Activated T-helper 17 cell treated with anti-CD3 and anti-CD28 coated beads, Interleukin-2, amount 50 U/mL, for 72 hours (primary cell): Measurements from ENCODE around the gene TMC1. TPM values are rescaled to one million over a fixed set of nuclear protein-coding genes. Genes with fewer than 3 reads are reported as not detected.
"Not testable (repeated sequence)": the region's sequence is repeated elsewhere in the genome, so short reads cannot be mapped to it uniquely, and the experiment has no call there.

ENCODE experiments used
- ATAC-seq: fragments of 150-1000 bp; cut with Tn5 transposase; replicated peaks from 2 replicates; pipeline ENCODE4 v1.10.0; 2021; ENCODE audit warnings: mild to moderate bottlenecking, moderate library complexity
- H3K27ac Mint-ChIP-seq: one replicate; pipeline ENCODE4 v1.8.0; 2022; ENCODE audit warnings: mixed read lengths
- H3K27me3 Mint-ChIP-seq: one replicate; pipeline ENCODE4 v1.8.0; 2022; ENCODE audit warnings: mixed read lengths
- H3K36me3 Mint-ChIP-seq: one replicate; pipeline ENCODE4 v1.8.0; 2022; ENCODE audit warnings: low read depth, mild to moderate bottlenecking, mixed read lengths
- H3K4me1 Mint-ChIP-seq: one replicate; pipeline ENCODE4 v1.8.0; 2022; ENCODE audit warnings: mixed read lengths
- H3K4me3 Mint-ChIP-seq: one replicate; pipeline ENCODE4 v1.8.0; 2022; ENCODE audit warnings: mild to moderate bottlenecking, mixed read lengths
- H3K9me3 Mint-ChIP-seq: one replicate; pipeline ENCODE4 v1.8.0; 2022; ENCODE audit warnings: mixed read lengths
- total RNA-seq, 2 donors: library from RNA; stranded (reverse); gene quantifications; one replicate each; pipeline ENCODE4 v1.2.3, GENCODE V29; 2022

TMC1 gene
- total RNA-seq, 2 donors from 2014 or later = 0.32 to 0.41 TPM

- Mint-ChIP-seq H3K27ac (no peak overlapping the region), H3K27me3 (peaks cover 3% of the 10 kb centered on the region), H3K4me3 (no peak overlapping the region), H3K9me3 (no peaks in the 10 kb centered on the region), H3K36me3 (no peaks in the 10 kb centered on the region), H3K4me1 (no peaks in the 10 kb centered on the region)
- ATAC-seq = no peak
These were observed 297.0 kb downstream of the TMC1 start for GRCh38 chr9:72818385-72818784.

DNA sequence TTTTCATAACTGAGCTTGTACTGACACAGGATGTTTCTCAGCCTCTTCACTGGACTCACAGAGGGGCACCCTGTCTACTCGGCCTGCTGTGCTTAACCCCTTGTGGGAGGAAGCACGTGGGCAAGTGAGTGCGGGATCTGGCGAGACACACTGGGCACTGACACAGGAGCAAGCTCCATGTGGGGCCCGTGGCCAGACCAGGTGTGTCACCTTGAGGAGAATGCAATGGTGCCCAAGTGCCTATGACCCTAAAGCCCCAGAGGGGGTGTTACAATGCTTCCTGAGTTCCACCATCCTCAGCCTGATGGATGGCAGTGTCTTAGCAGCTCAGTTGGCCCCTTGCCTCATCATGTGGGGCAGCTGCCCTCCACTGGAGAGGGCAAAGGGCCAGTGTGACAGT lies 302.6 kb downstream of the TMC1 start:
- H3K4me1 Mint-ChIP-seq = no peaks in the 10 kb centered on the region
- H3K27ac Mint-ChIP-seq = no peak overlapping the region
- peaks cover 8% of the 10 kb centered on the region for H3K27me3 Mint-ChIP-seq
- H3K36me3 Mint-ChIP-seq = no peaks in the 10 kb centered on the region
- no peaks in the 10 kb centered on the region for H3K9me3 Mint-ChIP-seq
- ATAC-seq = no peak
- H3K4me3 Mint-ChIP-seq = no peak overlapping the region

DNA sequence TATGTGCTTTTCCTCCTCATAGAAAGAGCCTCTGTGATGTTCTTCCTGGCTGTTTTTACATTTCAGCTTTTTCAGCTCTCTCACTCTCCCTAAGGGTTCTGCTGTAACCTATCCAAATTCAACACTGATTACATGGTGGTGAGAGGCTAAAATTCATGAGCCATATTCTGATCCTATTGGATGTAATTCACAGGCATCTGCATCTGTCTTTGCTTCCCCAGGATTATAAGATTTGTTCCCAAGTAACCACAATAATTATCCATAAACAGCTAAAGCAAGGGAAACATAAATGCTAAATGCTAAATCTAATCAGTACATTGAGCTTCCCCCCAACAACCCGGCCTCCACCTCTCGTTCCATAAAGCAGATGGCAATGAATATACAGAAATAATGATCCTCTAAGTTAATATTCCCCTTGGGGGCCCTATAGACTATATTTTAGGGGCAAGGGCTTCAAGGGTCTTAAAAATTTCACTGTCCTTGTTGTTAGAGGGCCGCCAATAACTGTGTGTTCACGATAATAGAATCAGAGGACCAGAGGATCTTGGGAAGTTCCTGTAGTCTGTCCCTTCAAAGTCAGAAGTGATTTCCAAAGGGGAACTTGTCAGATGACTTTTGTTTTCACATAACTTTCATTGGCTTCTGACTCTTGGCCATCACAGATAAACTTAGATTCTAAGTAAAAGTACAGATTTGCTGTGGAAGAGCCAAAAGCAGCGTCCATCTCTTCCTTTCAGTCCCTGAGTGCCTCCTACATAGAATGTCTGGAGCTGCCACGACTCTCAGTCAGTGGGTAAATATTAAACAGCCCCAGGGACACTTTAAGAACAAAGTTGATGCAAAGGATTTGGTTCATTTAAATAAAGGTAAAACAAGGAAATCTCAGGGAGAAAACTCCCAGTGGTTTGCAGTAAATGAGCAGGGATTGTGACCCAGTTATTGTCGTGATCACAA lies 305.9 kb downstream of the TMC1 start:
- H3K27me3 Mint-ChIP-seq = peaks cover 8% of the 10 kb centered on the region
- H3K9me3 Mint-ChIP-seq = no peaks in the 10 kb centered on the region
- H3K36me3 Mint-ChIP-seq = no peaks in the 10 kb centered on the region
- H3K4me3 Mint-ChIP-seq = no peak overlapping the region
- H3K27ac Mint-ChIP-seq = no peak overlapping the region
- no peak for ATAC-seq
- no peaks in the 10 kb centered on the region for H3K4me1 Mint-ChIP-seq

- Mint-ChIP-seq H3K4me3 (no peak overlapping the region), H3K27me3 (peaks cover 8% of the 10 kb centered on the region), H3K36me3 (no peaks in the 10 kb centered on the region), H3K27ac (no peak overlapping the region), H3K4me1 (no peaks in the 10 kb centered on the region), H3K9me3 (no peaks in the 10 kb centered on the region)
- ATAC-seq = peak; percentile 40
These were observed 306.7 kb downstream of the TMC1 start for GRCh38 chr9:72827950-72828731.

- Mint-ChIP-seq H3K36me3 (no peaks in the 10 kb centered on the region), H3K4me1 (no peaks in the 10 kb centered on the region), H3K9me3 (no peaks in the 10 kb centered on the region), H3K27ac (no peak overlapping the region), H3K27me3 (peaks cover 4% of the 10 kb centered on the region), H3K4me3 (no peak overlapping the region)
- no peak for ATAC-seq
These were observed 313.6 kb downstream of the TMC1 start for GRCh38 chr9:72834994-72835393.

DNA sequence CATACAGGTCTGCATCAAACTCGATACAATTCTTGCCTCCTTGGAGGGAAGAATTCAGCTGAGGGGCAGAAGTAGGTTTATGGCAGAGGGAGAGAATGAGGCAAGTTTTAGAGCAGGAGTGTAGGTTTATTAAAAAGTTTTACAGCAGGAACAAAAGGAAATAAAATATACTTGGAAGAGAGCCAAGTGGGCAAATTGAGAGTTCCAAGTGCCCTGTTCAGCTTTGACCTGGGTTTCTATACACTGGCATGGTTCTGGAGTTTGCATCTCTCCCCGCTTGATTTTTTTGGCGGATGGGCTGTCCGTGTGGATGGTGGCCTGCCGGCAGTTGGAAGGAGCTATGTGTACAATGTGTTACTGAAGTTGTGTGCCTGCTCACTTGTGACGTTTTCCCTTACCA lies 315.4 kb downstream of the TMC1 start:
- H3K27me3 Mint-ChIP-seq = peaks cover 4% of the 10 kb centered on the region
- no peak for ATAC-seq
- H3K4me3 Mint-ChIP-seq = no peak overlapping the region
- H3K27ac Mint-ChIP-seq = no peak overlapping the region
- no peaks in the 10 kb centered on the region for H3K36me3 Mint-ChIP-seq
- H3K9me3 Mint-ChIP-seq = no peaks in the 10 kb centered on the region
- H3K4me1 Mint-ChIP-seq = no peaks in the 10 kb centered on the region

- peaks cover 4% of the 10 kb centered on the region for H3K27me3 Mint-ChIP-seq
- H3K4me3 Mint-ChIP-seq = no peak overlapping the region
- no peak for ATAC-seq
- no peaks in the 10 kb centered on the region for H3K4me1 Mint-ChIP-seq
- peaks cover 4% of the 10 kb centered on the region for H3K9me3 Mint-ChIP-seq
- H3K27ac Mint-ChIP-seq = no peak overlapping the region
- no peaks in the 10 kb centered on the region for H3K36me3 Mint-ChIP-seq
These were observed 317.7 kb downstream of the TMC1 start for GRCh38 chr9:72839085-72839484.

GRCh38 chr9:72843520-72844439 lies 322.4 kb downstream of the TMC1 start:
- ATAC-seq = no peak
- peaks cover 19% of the 10 kb centered on the region for H3K9me3 Mint-ChIP-seq
- no peak overlapping the region for H3K4me3 Mint-ChIP-seq
- no peak overlapping the region for H3K27ac Mint-ChIP-seq
- H3K27me3 Mint-ChIP-seq = peaks cover 11% of the 10 kb centered on the region
- no peaks in the 10 kb centered on the region for H3K36me3 Mint-ChIP-seq
- no peaks in the 10 kb centered on the region for H3K4me1 Mint-ChIP-seq

GRCh38 chr9:72844440-72844768 lies 323.0 kb downstream of the TMC1 start:
- H3K36me3 Mint-ChIP-seq = no peaks in the 10 kb centered on the region
- H3K4me3 Mint-ChIP-seq = no peak overlapping the region
- ATAC-seq = no peak
- H3K9me3 Mint-ChIP-seq = peaks cover 19% of the 10 kb centered on the region
- peaks cover 8% of the 10 kb centered on the region for H3K27me3 Mint-ChIP-seq
- H3K27ac Mint-ChIP-seq = no peak overlapping the region
- no peaks in the 10 kb centered on the region for H3K4me1 Mint-ChIP-seq

DNA sequence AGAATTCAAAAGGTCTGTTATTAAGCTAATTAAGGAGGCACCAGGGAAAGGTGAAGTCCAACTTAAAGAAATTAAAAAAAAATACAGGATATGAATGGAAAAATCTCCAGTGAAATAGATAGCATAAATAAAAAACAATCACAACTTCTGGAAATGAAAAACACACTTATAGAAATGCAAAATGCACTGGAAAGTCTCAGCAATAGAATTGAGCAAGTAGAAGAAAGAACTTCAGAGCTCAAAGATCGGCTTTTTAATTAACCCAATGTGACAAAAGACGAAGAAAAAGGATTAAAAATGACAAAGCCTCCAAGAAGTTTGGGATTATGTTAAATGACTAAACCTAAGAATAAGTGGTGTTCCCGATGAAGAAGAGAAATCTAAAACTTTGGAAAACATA lies 323.6 kb downstream of the TMC1 start:
- not testable (repeated sequence) for ATAC-seq, H3K36me3 Mint-ChIP-seq, H3K4me1 Mint-ChIP-seq

GRCh38 chr9:72850209-72850608 lies 328.8 kb downstream of the TMC1 start:
- not testable (repeated sequence) for H3K27me3 Mint-ChIP-seq, H3K9me3 Mint-ChIP-seq, H3K27ac Mint-ChIP-seq, H3K36me3 Mint-ChIP-seq, H3K4me3 Mint-ChIP-seq, H3K4me1 Mint-ChIP-seq, ATAC-seq

More for the DNA sequence above, 323.6 kb downstream of the TMC1 start:
- not testable (repeated sequence) for H3K27ac Mint-ChIP-seq, H3K4me3 Mint-ChIP-seq, H3K27me3 Mint-ChIP-seq
- peaks cover 19% of the 10 kb centered on the region for H3K9me3 Mint-ChIP-seq

- Mint-ChIP-seq H3K4me1 (no peaks in the 10 kb centered on the region), H3K4me3 (no peak overlapping the region), H3K36me3 (no peaks in the 10 kb centered on the region), H3K27ac (no peak overlapping the region), H3K9me3 (no peaks in the 10 kb centered on the region), H3K27me3 (peaks cover 3% of the 10 kb centered on the region)
- no peak for ATAC-seq
These were observed 333.9 kb downstream of the TMC1 start for GRCh38 chr9:72855321-72855720.

GRCh38 chr9:72855890-72856523 lies 334.6 kb downstream of the TMC1 start:
- Mint-ChIP-seq H3K9me3 (no peaks in the 10 kb centered on the region), H3K4me1 (no peaks in the 10 kb centered on the region), H3K27me3 (peaks cover 3% of the 10 kb centered on the region), H3K4me3 (no peak overlapping the region), H3K36me3 (no peaks in the 10 kb centered on the region), H3K27ac (no peak overlapping the region)
- ATAC-seq = no peak
